GM23338 (cell line): ENCODE results near the gene PCDHA5. TPM values are rescaled to one million over a fixed set of nuclear protein-coding genes. Genes with fewer than 3 reads are reported as not detected.
"Not testable (repeated sequence)": the region's sequence is repeated elsewhere in the genome, so short reads cannot be mapped to it uniquely, and the experiment has no call there.

Experiments
- ATAC-seq: fragments of 200-7000 bp; cut with Tn5 transposase; 3 replicates; pipeline ENCODE4 v1.9.1; 2020
- DNase-seq: peaks from one replicate; pipeline ENCODE4 v3.0.0-alpha.2; 2015; ENCODE audit warnings: low spot score
- H2AFZ ChIP-seq: fragments of 200-600 bp; sonication (generic); 2 replicates; pipeline ENCODE4 v1.8.0; 2016; ENCODE audit warnings: antibody characterized with exemption, mild to moderate bottlenecking, moderate library complexity
- H3F3A ChIP-seq: fragments of 200-600 bp; sonication (generic); replicated peaks from 2 replicates; pipeline ENCODE4 v1.8.0; 2017; ENCODE audit warnings: antibody characterized with exemption, mixed run types, low read depth
- H3K27ac ChIP-seq: fragments of 200-600 bp; sonication (generic); 2 replicates; pipeline ENCODE4 v1.6.1; 2016; ENCODE audit warnings: low read depth
- H3K27me3 ChIP-seq: fragments of 200-600 bp; sonication (generic); 2 replicates; pipeline ENCODE4 v1.8.0; 2016; ENCODE audit warnings: mild to moderate bottlenecking, mixed run types, moderate library complexity; ENCODE audit not compliant: insufficient read depth
- H3K36me3 ChIP-seq: fragments of 200-600 bp; sonication (generic); 2 replicates; pipeline ENCODE4 v1.8.0; 2016; ENCODE audit warnings: mild to moderate bottlenecking; ENCODE audit not compliant: insufficient read depth
- H3K4me1 ChIP-seq: fragments of 200-600 bp; sonication (generic); 2 replicates; pipeline ENCODE4 v1.8.0; 2016; ENCODE audit warnings: mild to moderate bottlenecking, moderate library complexity; ENCODE audit not compliant: insufficient read depth
- H3K4me2 ChIP-seq: fragments of 200-600 bp; sonication (generic); 2 replicates; pipeline ENCODE4 v1.7.1; 2017; ENCODE audit warnings: mixed run types
- H3K4me3 ChIP-seq: fragments of 200-600 bp; sonication (generic); 2 replicates; pipeline ENCODE4 v1.6.1; 2016; ENCODE audit warnings: mixed run types
- H3K79me2 ChIP-seq: fragments of 200-600 bp; sonication (generic); replicated peaks from 2 replicates; pipeline ENCODE4 v1.8.0; 2017; ENCODE audit warnings: mild to moderate bottlenecking; ENCODE audit not compliant: insufficient read depth
- H3K9me2 ChIP-seq: fragments of 200-600 bp; sonication (generic); 2 replicates; pipeline ENCODE4 v1.8.0; 2017; ENCODE audit not compliant: insufficient read depth
- H4K20me1 ChIP-seq: fragments of 200-600 bp; sonication (generic); replicated peaks from 2 replicates; pipeline ENCODE4 v1.8.0; 2017; ENCODE audit warnings: mild to moderate bottlenecking; ENCODE audit not compliant: insufficient read depth
- H3K27ac Mint-ChIP-seq: 2 replicates; pipeline ENCODE4 v1.8.0; 2020; ENCODE audit warnings: inconsistent platforms, mild to moderate bottlenecking, moderate library complexity, mixed read lengths
- H3K27me3 Mint-ChIP-seq: 3 replicates; pipeline ENCODE4 v1.8.0; 2022; ENCODE audit warnings: low read depth, mild to moderate bottlenecking, moderate library complexity, mixed read lengths, inconsistent platforms; ENCODE audit not compliant: insufficient read depth, poor library complexity
- H3K36me3 Mint-ChIP-seq: 3 replicates; pipeline ENCODE4 v1.8.0; 2021; ENCODE audit warnings: low read depth, mild to moderate bottlenecking, inconsistent platforms, moderate library complexity, mixed read lengths
- H3K4me1 Mint-ChIP-seq: 3 replicates; pipeline ENCODE4 v1.8.0; 2020; ENCODE audit warnings: mild to moderate bottlenecking, inconsistent platforms, mixed read lengths
- H3K4me3 Mint-ChIP-seq: 3 replicates; pipeline ENCODE4 v1.8.0; 2021; ENCODE audit warnings: moderate library complexity, mild to moderate bottlenecking, inconsistent platforms, mixed read lengths
- H3K9me3 Mint-ChIP-seq: 3 replicates; pipeline ENCODE4 v1.8.0; 2020; ENCODE audit warnings: moderate library complexity, mild to moderate bottlenecking, inconsistent platforms, mixed read lengths
- CREB1 ChIP-seq: fragments of 250-450 bp; sonication (Bioruptor Pico); IDR thresholded peaks from 2 replicates; pipeline ENCODE4 v1.5.0; 2020; ENCODE audit warnings: low read depth, mild to moderate bottlenecking, moderate library complexity
- ETS1 ChIP-seq: IDR thresholded peaks from 2 replicates; pipeline ENCODE4 v1.6.1; 2016; ENCODE audit warnings: antibody characterized with exemption
- EZH2phosphoT487 ChIP-seq: fragments of 200-600 bp; sonication (generic); IDR thresholded peaks from one replicate; pipeline ENCODE4 v1.8.1; 2018; ENCODE audit warnings: antibody characterized with exemption; ENCODE audit not compliant: unreplicated experiment
- JUNB ChIP-seq: IDR thresholded peaks from one replicate; pipeline ENCODE4 v1.6.1; 2016; ENCODE audit warnings: antibody characterized with exemption; ENCODE audit not compliant: unreplicated experiment
- REST ChIP-seq: IDR thresholded peaks from one replicate; pipeline ENCODE4 v1.6.1; 2018; ENCODE audit warnings: antibody characterized with exemption; ENCODE audit not compliant: unreplicated experiment
- STAT1 ChIP-seq: IDR thresholded peaks from one replicate; pipeline ENCODE4 v1.6.1; 2016; ENCODE audit warnings: antibody characterized with exemption; ENCODE audit not compliant: unreplicated experiment
- polyA plus RNA-seq: library from polyadenylated mRNA; unstranded; fragments of >200 nt; fragmentation: Nextera tagmentation; extraction: Ambion mirVana; gene quantifications from 2 replicates; pipeline ENCODE4 v1.2.1, GENCODE V29; 2016
- total RNA-seq: library from RNA; depleted of rRNA; stranded (reverse); fragments of >200 nt; shearing (Covaris generic); gene quantifications from 2 replicates; pipeline ENCODE4 v1.2.3, GENCODE V29; 2014

The PCDHA5 gene
- total and polyA plus RNA-seq, 2 experiments from 2014 or later: 0.86 to 3.1 TPM

GRCh38 chr5:140796072-140796717 is 25.2 kb upstream of the PCDHA5 start:
- Mint-ChIP-seq H3K4me3 (peak overlapping the region; percentile 84; the same call in 1 of the 3 replicates), H3K36me3 (peaks cover 29% of the 10 kb centered on the region), H3K9me3 (peaks cover 31% of the 10 kb centered on the region)
- not testable (repeated sequence) for H3K27me3 Mint-ChIP-seq, DNase-seq, H3K4me1 Mint-ChIP-seq, H3K27me3 ChIP-seq, H3K27ac ChIP-seq, H3K4me3 ChIP-seq, H3K4me2 ChIP-seq, H3F3A ChIP-seq, ATAC-seq, H2AFZ ChIP-seq, H3K27ac Mint-ChIP-seq, H3K9me2 ChIP-seq, H3K4me1 ChIP-seq, H3K36me3 ChIP-seq, H3K79me2 ChIP-seq, H4K20me1 ChIP-seq
- peak; percentile 51 for TF ChIP-seq REST

GRCh38 chr5:140796718-140797095 is 24.7 kb upstream of the PCDHA5 start:
- no peak for ATAC-seq
- Mint-ChIP-seq H3K9me3 (peaks cover 35% of the 10 kb centered on the region), H3K27me3 (no peaks in the 10 kb centered on the region), H3K4me3 (no peak overlapping the region), H3K36me3 (peaks cover 34% of the 10 kb centered on the region), H3K27ac (no peak overlapping the region), H3K4me1 (no peaks in the 10 kb centered on the region)
- Histone ChIP-seq H3K4me2 (no peak overlapping the region), H3K9me2 (no peaks in the 10 kb centered on the region), H3K4me3 (no peak overlapping the region), H3F3A (no peaks in the 10 kb centered on the region), H3K36me3 (no peaks in the 10 kb centered on the region), H4K20me1 (no peaks in the 10 kb centered on the region), H3K27me3 (no peaks in the 10 kb centered on the region), H2AFZ (no peak overlapping the region), H3K27ac (no peak overlapping the region), H3K79me2 (no peaks in the 10 kb centered on the region), H3K4me1 (no peaks in the 10 kb centered on the region)
- TF ChIP-seq CREB1 (CRISPR knock-in tag): no peak
- no peak for TF ChIP-seq EZH2phosphoT487
- no peak for TF ChIP-seq STAT1
- TF ChIP-seq ETS1: no peak
- no peak for TF ChIP-seq JUNB
- no peak for DNase-seq
